Effector CD8-positive, alpha-beta T cell (primary cell): ENCODE measurements around the gene ZMYND10.
A peak's percentile ranks its signal among the peaks of the same experiment; 100 is the strongest.

Experiments
- DNase-seq: peaks from one replicate; lab custom pipeline; 2025; lab: John Stamatoyannopoulos, UW
- total RNA-seq, 4 experiments: gene quantifications; one replicate each; lab custom pipeline; 2026; lab: John Stamatoyannopoulos, UW

ZMYND10 gene
- total RNA-seq: 1.8 to 6.0 (median 4.1) reads per million in 4 experiments

DNA sequence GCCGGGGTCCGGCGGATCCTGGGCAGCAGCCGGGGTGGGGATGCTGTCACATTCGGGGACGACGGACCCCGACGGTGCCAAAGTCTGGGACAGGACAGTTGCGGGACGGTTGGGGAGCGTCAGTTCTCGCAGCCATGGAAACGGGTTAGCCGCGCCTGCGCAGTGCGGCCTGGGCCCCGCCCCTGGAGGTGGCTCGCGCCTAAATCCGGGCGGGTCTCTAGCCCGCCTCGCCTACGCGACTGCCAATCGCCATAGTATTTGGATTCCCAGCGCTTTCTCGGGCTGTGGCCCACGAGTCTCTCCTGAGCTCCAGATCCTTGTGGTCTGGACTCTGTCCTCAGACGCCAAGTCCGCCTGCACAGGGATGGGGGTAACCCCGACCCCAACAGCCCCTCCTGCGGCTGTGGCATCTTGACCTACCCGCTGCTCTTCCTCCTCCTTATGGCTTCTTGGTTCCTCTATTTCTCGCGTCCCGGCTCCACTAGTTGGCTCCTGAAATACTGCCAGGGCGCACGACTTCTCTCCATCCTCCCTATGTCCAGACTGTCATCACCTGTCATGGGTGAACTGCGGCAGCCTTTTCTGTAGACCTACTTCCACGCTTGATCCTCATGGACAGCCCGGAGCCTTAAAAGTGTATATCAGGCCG is at the start of gene ZMYND10:
TSS of gene ZMYND10 (minus strand) at position 147 of the 649 bp plus-strand sequence. CDS start 153 bp downstream, outside the sequence.
- DNase-seq: peak; percentile 71

DNA sequence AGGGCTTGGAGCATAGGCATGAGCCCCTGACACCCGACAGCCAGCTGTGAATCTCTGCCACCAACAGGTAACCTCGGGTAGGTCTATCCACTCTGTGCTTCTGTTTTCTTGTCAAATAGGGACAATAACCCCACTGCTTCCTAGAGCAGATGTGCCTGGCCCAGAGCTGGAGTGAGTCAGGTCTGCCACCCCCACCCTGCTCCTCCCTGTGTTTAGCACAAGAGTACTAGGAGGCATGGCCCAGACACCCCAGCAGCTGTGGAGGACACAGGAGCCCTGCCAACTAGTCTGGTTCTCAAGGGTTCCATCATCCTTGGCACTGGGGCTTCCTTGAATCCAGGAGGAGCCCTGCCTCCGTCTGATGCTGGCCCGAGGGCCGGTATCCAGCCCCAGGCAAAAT is 47.5 kb upstream of the ZMYND10 start:
- DNase-seq: no peak

DNA sequence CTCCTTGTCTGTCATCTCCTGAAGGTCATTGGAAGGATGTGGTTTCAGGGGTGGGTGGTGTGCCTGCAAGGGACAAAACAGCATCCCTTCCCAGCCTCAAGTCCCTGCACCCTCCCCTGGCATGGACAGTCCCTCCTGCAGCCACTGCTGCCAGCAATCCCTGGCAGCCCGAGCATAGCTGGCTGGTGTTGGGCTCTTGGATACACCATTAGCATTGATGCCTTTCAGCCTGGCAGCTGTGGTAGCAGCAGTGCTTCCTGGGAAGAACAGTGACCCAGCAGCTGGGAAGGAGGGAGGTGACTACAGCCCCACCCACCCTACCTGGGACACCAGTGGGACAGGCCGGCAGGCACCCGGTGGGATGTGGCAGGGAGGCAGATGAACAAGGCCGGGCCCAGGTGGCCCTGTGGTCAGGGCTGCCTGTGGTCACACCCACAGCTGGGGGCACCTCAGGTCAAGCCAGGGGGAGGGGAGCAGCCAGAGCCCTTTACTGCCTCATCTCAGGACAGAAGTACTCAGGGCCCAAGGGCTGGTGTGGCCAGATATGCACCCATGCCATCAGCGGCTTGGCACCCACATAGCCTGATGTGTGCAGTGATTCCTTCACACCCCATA is 46.7 kb upstream of the ZMYND10 start:
- DNase-seq: no peak

DNA sequence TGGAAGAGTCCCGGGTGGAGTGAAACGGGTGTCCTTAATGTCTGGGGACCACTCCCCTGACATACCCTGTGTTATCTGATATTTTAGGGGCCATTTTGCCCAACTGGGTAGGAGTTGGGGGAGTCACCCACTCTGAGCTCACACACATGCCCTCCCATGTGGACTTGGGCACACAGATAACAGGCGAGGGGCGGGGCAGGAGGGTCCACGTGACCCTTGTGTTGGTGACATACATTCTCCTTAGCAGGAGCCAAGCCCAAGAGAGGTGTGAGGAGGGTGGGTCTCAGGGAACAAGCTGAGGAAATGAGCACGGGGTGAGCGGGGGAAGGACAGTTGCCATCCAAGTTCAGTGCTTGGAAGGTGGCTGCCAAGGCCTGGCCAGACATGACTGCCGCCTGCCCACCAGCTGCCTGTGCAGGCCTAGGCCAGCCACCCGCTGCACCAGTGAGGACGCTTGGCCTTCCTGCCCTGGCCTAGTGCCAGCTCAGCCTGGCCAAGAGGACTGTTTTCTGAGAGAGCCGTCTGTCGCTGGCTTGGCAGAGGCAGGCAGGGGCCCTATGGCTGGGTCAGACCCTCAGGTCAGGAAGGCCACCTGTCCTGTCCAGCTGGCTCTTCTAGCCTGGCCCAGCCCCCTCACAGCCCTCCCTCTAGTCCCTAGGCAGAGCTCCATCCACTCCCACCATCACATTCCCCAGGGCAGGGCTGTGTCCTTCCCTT is 45.1 kb upstream of the ZMYND10 start:
- DNase-seq: no peak

DNA sequence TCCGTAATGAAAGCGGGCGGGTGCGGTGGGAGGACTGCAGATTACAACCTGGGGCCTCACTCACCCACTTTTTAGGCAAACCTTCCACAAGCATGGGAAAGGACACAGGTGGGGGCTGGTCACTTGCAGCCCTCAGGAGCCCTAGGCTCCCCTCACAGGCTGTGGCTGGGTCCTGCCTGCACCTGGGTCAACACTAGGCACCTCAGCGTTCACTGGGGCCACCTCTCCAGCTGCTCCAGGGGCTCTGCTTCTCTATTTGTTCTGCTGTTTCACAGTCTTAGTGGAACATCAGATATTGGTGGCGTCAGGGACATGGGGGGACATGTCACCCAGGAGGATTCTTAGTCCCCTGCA is 43.9 kb upstream of the ZMYND10 start:
- no peak for DNase-seq

DNA sequence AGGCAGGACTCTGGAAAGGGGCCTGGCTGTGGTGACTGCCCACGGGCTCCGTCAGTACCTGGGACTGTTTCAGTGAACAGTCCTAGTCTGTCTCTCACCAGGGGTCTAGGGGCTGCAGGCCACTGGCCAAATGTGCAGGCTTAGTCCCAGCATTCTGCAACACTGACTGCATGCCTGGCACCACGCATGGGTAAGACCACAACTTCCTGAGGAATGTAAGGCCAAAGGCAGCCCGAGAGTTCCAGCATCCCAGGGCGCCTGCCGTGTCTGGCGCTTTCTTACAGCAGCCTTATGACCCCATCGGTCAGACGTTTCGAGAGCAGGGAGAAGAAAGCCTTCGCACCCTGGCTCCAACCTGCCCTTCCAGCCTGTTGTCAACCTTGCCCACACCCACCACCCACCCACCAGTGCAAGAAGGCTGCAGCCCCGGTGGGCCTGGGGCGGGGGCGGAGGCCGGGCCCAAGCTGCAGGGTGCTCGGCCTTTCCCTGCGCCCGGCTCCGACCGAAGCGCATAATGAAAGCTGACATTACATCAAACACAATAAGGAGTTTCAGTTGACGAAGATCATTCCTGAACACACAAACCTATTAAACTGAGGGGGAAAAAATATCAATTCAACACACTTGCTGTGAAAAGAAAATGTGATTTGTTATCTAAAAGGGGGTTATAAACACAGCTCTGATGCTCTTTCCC is 43.3 kb upstream of the ZMYND10 start:
- DNase-seq: no peak

DNA sequence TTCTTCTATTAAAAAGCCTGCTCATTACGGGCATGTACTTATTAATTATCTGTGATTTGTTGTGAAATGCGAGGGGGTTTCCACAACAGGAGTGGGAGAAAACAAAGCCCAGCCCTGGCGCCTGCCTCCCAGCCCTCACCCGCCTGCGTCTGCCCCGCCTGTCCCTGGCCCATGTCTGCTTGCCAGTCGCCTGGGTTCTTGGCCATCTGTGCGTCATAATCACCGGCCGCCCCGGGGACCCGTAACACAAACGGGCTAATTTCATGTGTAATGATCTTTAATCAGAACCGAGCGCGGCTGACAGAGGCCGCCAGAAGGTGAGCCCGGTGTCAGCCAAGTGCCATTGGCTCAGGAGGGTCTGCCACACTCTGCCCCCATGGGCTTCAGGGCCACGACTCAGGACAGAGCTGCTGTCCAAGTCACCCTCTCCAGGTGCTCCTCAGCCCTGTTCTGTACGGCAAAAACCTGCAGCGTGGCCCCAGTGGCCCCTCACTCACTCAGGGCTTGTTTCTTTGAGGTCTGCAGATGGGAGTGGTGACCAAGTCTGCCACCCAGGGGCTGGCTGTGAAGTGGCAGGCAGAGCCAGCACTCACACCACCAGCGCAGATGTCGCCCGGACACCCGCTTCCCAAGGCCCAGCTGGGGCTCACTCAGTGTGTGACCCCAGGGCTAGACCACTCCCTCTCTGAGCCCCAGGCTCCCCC is 42.6 kb upstream of the ZMYND10 start:
- DNase-seq: no peak

DNA sequence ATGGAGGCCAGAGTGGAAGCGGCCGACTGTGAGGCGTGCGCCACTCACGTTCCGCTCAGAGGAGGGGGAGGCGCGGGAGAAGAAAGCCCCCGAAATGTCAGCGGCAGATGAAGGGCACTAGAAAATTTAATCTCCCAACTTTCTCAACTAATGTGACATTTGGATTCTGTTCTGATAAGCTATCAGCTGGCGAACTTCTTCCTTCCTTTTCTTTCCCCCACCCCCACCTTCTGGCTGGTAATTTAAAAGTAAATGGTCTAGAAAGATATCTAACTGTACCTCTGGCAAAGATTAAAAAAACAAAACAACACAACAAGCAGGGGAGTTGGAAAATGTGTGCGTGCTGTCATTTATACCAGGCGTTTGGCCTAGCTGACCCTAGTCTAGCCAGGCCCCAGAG is 40.2 kb upstream of the ZMYND10 start:
- no peak for DNase-seq

DNA sequence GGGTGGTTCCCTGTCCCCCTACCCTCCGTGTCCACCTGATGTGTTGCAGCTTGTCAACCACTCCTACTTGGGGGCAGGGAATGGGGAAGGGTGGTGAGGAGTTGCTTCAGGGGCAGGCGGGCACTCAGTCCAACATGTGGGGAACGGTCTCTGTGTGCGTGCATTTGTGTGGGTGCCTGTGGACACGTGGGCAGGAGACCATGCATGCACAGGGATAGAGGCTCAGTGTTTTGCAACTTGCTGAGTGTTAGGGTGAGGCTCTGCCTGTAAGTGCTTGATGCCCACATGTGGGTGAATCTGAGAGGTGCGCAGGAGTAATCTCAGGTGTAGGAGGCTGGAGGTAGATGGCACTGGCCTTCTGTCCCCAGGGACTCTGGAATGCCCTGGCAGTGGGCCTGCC is 38.2 kb upstream of the ZMYND10 start:
- DNase-seq: no peak

DNA sequence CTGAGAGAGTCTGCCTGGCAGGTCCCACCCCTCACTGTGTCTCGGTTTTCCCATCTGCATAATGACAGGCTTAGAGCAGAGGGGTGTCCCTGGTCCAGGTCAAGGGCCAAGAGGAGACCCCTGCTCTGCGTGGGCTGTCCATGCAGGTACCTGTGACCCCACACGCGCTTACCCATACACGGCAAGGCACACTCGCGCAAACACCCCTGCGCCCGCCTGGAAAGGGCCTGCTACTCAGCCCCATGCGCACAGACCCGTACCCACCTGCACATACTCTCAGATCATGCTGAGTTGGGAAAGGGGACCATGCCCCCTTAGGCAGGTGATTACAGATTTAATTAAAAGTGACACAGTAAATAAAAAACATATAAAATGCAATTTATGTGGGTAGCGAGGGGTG is 37.2 kb upstream of the ZMYND10 start:
- DNase-seq: no peak

DNA sequence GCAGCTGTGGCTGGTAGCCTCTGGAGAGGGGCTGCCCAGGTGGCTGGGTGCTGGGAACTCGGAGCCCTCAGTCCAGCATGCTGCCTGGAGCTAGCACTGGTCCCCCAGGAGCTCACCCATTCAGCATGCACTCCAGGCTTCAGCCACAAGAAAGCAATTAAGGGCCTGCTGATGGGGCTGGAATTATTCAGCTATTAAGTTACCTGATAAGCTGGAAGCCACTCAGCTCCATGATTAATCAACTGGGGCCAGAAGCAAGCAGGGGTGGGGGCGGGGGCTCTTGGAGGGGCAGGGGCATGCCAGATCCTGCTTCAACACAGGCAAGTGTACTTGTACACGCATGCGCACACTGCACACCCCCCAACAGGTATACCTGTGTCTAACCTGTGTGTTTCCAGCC is 35.9 kb upstream of the ZMYND10 start:
- no peak for DNase-seq

DNA sequence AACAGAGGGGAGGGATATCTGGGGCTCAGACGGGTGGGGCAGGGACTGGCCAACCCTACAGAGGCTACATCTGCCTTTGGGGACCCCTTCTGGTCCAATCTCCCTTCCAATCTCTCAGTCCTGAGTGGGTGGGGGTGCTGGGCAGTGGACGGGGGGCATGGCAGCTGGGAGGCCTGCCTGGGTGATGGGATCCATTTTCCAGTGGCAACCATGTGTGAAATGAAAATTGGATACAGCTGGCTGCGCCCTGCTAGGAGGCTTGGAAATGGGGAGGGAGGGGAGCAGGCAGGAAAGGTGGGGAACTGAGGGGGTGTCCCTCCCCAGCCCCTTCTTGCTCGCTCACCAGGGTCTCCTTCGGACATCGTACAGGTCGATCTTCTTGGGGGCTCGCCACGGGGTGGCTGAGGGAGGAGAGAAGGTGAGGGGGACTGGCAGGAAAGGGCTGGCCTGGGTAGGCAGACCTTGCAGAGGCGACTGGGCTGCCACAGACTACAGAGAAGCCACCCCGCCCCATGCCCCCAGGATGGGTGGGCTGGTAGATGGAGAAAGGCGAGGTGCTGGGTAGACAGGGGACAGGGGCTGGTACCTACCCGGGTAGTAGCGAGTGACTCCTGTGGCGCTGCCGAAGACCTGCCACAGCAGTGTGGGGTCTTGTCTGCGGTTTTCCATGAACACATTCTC is 35.0 kb upstream of the ZMYND10 start:
- DNase-seq: no peak

DNA sequence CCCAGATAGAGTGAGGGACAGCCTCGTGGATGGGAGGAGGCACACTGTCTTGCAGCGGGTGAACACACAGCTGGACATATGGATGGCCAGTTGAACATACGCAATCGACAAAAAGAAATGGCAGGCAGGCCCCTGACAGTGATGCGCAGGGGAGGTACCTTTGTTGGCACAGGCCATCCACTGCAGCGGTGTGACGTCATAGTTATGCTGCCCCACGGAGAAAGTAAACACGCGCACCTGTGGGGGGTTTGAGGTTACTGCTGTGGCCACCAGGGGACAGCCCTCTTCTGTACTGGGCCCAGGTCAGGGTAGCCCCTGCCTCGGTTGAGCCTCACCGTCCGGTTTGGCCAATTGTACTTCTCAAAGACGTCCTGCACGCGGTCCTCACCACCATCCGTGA is 33.2 kb upstream of the ZMYND10 start:
- DNase-seq: no peak

DNA sequence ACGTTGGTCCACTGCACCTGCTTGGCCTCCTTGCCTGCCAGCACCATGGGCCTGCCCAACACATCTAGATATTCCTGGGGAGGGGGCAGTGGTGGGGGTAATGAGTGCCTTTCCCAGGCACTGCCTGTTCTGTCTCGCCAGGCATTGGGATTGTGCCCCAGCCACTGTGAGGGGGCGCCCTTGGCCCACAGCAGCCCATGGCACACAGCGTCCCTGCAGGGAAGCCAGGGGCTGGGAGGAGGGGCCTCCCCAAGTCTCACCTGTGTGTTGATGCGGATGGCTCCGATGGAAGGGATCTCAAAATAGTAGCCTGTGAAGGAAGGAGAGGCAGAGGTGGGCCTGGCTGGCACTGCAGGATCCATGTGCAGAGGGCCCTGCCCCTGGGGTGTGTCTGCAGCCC is 32.5 kb upstream of the ZMYND10 start:
- DNase-seq: no peak

DNA sequence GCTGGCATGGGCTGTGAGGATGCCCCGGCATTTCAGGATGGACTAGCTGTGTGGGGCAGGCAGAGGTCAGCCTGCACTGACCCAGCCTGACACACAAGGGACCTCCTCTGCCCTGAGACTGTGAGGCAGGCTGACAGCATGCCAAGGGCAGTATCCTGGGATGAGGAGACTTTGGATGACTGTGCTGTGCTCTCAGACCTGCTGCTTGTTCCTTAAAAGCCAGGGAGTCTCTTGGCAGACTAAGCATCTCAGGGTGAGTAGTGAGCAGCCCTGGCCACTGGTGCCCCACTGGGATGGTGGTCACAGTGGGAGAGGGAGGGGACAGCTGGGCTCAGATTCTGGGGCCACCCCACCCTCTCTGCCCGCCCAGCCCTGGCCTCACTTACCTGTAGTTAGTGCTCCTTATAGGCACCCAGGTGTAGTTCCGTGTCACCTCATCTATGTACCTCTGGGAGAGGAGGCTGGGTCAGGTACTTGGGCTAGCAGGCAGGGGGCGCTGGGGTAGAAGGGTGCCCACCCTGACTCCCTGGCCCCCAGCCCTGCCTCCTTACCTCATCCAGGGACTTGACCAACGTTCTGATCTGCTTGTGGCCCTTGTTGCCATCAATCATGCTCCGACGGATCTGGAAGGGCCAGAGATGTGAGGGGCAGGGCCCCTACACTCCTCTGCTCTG is 29.9 kb upstream of the ZMYND10 start:
- no peak for DNase-seq

DNA sequence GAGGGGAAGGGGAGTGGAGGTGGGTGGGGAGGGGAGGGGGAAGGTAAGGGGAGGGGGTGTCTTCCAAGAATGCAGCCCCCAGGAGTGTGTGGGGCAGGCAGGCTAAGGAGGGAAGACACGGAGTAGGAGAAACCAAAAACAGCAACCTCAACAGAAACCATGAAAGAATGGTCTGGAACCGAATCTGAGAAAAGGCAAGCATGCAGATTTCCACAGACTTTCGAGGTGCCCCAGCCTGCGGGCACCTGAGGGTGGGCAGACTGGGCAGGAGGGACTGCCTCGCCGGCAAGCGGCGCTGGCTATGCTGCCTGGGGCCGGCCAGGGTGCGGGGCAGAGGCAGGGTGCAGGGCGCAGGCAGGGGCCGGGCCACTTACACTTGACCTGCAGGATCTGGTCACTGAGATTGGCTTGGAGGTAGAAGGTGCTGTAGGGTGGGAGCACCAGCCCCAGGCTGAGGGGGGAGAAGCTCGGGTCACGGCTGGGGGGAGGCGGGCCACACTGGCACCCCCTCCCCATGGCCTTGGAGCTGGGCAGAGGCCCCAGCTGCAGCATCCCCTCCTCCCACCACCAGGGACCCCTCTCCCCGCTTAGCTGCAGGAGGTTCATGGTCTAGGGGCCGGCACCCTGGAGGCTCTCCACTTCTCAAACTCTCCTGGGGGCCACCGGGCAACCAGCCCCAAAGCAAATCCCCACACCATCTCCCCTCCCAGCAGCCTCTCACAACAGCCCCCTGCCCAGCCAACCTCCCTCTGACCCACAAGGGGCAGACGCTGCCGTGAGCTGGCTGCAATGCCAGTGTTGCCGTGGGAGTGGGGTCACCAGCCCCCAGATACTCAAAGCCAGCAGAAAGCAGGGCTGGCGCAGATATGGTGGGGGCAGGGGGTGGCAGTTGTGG is 29.1 kb upstream of the ZMYND10 start:
- DNase-seq: no peak

DNA sequence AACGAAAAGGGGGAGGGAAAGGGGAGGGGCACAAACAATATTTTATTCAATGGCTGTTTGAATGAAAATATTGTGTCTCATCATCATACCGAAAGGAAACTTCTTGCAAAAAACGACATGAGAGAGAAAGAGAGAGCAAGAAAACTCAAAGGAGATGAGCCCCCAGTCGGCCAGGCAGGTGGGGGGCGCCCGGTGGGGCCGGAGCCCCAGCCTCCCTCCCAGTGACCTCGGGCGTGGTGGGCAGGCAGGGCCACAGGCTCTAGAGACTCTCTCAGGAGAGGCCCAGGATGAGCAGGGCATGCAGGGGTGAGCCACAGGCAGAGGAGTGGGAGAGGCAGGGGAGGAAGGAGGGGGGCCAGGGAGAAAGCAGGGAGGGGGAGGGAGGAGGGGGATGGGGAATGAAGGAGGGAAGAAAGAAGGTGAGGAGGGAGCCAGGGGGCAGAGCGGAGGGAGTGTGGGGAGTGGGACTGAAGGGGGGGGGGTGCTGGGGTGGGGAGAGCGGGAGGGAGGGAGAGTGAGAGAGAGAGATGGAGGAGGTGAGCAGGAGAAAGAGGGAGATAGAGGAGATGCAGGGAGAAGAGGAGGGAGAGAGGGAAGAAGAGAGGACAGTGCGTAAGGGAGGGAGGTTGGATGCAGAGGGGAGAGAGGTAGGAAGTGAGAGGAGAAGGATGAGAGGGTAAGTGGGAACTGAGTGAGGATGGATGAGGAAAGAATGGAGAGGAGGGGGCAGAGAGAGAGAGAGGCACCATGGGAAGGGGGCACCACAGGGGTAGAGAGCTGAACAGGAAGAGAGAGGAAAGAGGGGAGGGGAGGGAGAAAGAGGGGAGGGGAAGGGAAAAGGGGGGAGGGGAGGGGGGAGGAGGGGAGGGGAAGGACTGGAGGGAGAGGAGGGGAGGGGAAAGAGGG is 27.9 kb upstream of the ZMYND10 start:
- no peak for DNase-seq

DNA sequence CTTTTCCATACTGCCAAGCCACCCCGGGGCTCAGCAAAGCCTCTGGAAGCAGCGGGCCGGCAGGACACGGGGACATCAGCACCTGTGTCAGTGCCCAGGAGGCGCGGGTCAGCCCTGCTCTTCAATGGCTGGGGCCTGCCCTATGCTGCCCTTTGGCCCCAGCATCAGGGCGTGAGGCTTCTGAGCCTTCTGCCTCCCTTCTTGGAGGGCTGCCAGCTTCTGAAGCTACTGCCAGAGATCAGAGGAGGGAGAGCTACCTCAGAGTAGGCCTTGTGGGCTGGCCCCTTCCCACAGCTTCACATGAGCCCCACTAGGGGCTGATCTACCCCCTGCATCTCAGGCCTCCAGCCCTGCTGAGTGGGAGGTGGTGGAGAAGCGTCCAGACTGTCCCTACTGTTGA is 26.8 kb upstream of the ZMYND10 start:
- DNase-seq: peak; percentile 14
